Stimulated activated naive CD4-positive, alpha-beta T cell (primary cell): ENCODE measurements around the gene SMG1.
"Not testable (repeated sequence)": the region's sequence is repeated elsewhere in the genome, so short reads cannot be mapped to it uniquely, and the experiment has no call there.

Source experiments
- DNase-seq, 6 experiments: peaks; one replicate each; lab custom pipeline; 2025; lab: John Stamatoyannopoulos, UW

The SMG1 gene

GRCh38 chr16:18933501-18933900 is 7.3 kb upstream of the SMG1 start:
- DNase-seq: no peak

- no peak for DNase-seq
Observed at GRCh38 chr16:18932243-18932987, 6.2 kb upstream of the SMG1 start.

- no peak for DNase-seq
Observed at GRCh38 chr16:18931756-18932155, 5.5 kb upstream of the SMG1 start.

- DNase-seq: not testable (repeated sequence)
Observed at GRCh38 chr16:18930095-18930494, 3.9 kb upstream of the SMG1 start.

- DNase-seq: not testable (repeated sequence)
Observed at GRCh38 chr16:18928073-18928472, 1.9 kb upstream of the SMG1 start.

GRCh38 chr16:18925215-18925985 is 808 bp downstream of the SMG1 start:
- peak; percentile 26 to 78 (median 66) for DNase-seq

- DNase-seq: peak in 1 of 6 experiments; percentile 2
Observed at GRCh38 chr16:18923935-18924334, 2.3 kb downstream of the SMG1 start.

- DNase-seq: peak in 1 of 6 experiments; percentile 6
Observed at GRCh38 chr16:18923124-18923523, 3.1 kb downstream of the SMG1 start.

- DNase-seq: not testable (repeated sequence)
Observed at GRCh38 chr16:18909585-18909984, 16.6 kb downstream of the SMG1 start.

- not testable (repeated sequence) for DNase-seq
Observed at GRCh38 chr16:18908716-18909115, 17.5 kb downstream of the SMG1 start.

- not testable (repeated sequence) for DNase-seq
Observed at GRCh38 chr16:18902778-18903177, 23.4 kb downstream of the SMG1 start.

GRCh38 chr16:18902044-18902443 is 24.2 kb downstream of the SMG1 start:
- DNase-seq: not testable (repeated sequence)

GRCh38 chr16:18901194-18901593 is 25.0 kb downstream of the SMG1 start:
- DNase-seq: not testable (repeated sequence)

- DNase-seq: not testable (repeated sequence)
Observed at GRCh38 chr16:18884456-18884855, 41.8 kb downstream of the SMG1 start.

- DNase-seq: not testable (repeated sequence)
Observed at GRCh38 chr16:18877734-18878133, 48.5 kb downstream of the SMG1 start.

- not testable (repeated sequence) for DNase-seq
Observed at GRCh38 chr16:18877259-18877658, 48.9 kb downstream of the SMG1 start.

GRCh38 chr16:18876301-18876700 is 49.9 kb downstream of the SMG1 start:
- DNase-seq: not testable (repeated sequence)

GRCh38 chr16:18869043-18869771 is 57.0 kb downstream of the SMG1 start:
- not testable (repeated sequence) for DNase-seq

- not testable (repeated sequence) for DNase-seq
Observed at GRCh38 chr16:18866277-18866823, 59.9 kb downstream of the SMG1 start.

GRCh38 chr16:18862891-18863290 is 63.3 kb downstream of the SMG1 start:
- DNase-seq: not testable (repeated sequence)

GRCh38 chr16:18855196-18855595 is 71.0 kb downstream of the SMG1 start:
- DNase-seq: no peak

GRCh38 chr16:18853694-18854093 is 72.5 kb downstream of the SMG1 start:
- no peak for DNase-seq
